Activated naive CD4-positive, alpha-beta T cell treated with anti-CD3 and anti-CD28 coated beads, Interleukin-2, amount 50 U/mL, for 16 hours (primary cell): ENCODE results near the gene PVALB.
"Not testable (repeated sequence)": the region's sequence is repeated elsewhere in the genome, so short reads cannot be mapped to it uniquely, and the experiment has no call there.

Experiments
- DNase-seq: peaks from one replicate; pipeline ENCODE4 v3.0.0-alpha.2; 2020

PVALB gene

GRCh38 chr22:36754881-36755280 lies 62.0 kb downstream of the PVALB start:
- not testable (repeated sequence) for DNase-seq

- DNase-seq: no peak
Measured at GRCh38 chr22:36753916-36754315, 62.9 kb downstream of the PVALB start.

- no peak for DNase-seq
Measured at GRCh38 chr22:36753120-36753802, 63.6 kb downstream of the PVALB start.
